ENCODE data around the gene TMEM131. TPM values are rescaled to one million over a fixed set of nuclear protein-coding genes. Genes with fewer than 3 reads are reported as not detected.
"Not testable (repeated sequence)": the region's sequence is repeated elsewhere in the genome, so short reads cannot be mapped to it uniquely, and the experiment has no call there.

TMEM131 gene
- total and polyA plus RNA-seq, 10 of the 15 experiments (the other 5 are each of a cell fraction or from before 2014, with no cell fraction given) = 6.0 to 48.2 (median 23.2) TPM

DNA sequence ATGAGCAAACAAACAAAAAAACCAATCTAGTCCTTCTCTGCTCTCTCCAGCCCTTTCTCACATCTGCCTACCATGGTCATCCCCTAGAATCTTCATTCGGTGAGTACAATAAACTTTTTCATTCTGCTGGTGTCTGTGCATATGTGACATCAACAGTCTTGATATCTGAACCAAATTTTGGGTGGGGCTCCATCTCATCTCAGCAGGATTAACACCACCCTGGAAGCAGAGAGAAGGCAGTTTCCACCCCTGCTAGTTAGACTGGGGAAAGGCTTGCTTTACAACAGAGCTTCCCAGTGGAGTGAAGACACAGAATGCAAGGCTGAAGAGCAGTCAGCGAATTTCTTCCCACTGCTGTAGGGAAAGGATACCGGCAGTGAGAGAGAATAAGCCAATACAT, 116.9 kb downstream of the TMEM131 start (continued):
- TF ChIP-seq, protein P1, sequence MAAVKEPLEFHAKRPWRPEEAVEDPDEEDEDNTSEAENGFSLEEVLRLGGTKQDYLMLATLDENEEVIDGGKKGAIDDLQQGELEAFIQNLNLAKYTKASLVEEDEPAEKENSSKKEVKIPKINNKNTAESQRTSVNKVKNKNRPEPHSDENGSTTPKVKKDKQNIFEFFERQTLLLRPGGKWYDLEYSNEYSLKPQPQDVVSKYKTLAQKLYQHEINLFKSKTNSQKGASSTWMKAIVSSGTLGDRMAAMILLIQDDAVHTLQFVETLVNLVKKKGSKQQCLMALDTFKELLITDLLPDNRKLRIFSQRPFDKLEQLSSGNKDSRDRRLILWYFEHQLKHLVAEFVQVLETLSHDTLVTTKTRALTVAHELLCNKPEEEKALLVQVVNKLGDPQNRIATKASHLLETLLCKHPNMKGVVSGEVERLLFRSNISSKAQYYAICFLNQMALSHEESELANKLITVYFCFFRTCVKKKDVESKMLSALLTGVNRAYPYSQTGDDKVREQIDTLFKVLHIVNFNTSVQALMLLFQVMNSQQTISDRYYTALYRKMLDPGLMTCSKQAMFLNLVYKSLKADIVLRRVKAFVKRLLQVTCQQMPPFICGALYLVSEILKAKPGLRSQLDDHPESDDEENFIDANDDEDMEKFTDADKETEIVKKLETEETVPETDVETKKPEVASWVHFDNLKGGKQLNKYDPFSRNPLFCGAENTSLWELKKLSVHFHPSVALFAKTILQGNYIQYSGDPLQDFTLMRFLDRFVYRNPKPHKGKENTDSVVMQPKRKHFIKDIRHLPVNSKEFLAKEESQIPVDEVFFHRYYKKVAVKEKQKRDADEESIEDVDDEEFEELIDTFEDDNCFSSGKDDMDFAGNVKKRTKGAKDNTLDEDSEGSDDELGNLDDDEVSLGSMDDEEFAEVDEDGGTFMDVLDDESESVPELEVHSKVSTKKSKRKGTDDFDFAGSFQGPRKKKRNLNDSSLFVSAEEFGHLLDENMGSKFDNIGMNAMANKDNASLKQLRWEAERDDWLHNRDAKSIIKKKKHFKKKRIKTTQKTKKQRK (IDR thresholded peaks at IDR 0.05; ENCODE audit: low read depth, low read length) = no peak
- TF ChIP-seq SUZ12 (IDR thresholded peaks at IDR 0.05; ENCODE audit: unreplicated experiment) (no peak), TAF1 (IDR thresholded peaks at IDR 0.05; ENCODE audit: borderline replicate concordance, low read depth, low read length) (no peak), ASH2L (IDR thresholded peaks at IDR 0.05; ENCODE audit: borderline replicate concordance, low read depth) (no peak), HDAC6 (IDR thresholded peaks at IDR 0.05; ENCODE audit: unreplicated experiment) (no peak), EGR1 (IDR thresholded peaks at IDR 0.05; ENCODE audit: borderline replicate concordance in 1 of 2, low read depth in 2 of 2, low read length in 2 of 2) (no peak), POU2F2 (IDR thresholded peaks at IDR 0.05; ENCODE audit: borderline replicate concordance, low read depth, low read length) (no peak), KAT2A (conservative IDR thresholded peaks at IDR 0.05; ENCODE audit: control insufficient read depth, low read depth, low read length) (no peak)
- TF ChIP-seq, protein P2, sequence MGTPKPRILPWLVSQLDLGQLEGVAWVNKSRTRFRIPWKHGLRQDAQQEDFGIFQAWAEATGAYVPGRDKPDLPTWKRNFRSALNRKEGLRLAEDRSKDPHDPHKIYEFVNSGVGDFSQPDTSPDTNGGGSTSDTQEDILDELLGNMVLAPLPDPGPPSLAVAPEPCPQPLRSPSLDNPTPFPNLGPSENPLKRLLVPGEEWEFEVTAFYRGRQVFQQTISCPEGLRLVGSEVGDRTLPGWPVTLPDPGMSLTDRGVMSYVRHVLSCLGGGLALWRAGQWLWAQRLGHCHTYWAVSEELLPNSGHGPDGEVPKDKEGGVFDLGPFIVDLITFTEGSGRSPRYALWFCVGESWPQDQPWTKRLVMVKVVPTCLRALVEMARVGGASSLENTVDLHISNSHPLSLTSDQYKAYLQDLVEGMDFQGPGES (IDR thresholded peaks at IDR 0.05) = no peak
- TF ChIP-seq, protein P3, sequence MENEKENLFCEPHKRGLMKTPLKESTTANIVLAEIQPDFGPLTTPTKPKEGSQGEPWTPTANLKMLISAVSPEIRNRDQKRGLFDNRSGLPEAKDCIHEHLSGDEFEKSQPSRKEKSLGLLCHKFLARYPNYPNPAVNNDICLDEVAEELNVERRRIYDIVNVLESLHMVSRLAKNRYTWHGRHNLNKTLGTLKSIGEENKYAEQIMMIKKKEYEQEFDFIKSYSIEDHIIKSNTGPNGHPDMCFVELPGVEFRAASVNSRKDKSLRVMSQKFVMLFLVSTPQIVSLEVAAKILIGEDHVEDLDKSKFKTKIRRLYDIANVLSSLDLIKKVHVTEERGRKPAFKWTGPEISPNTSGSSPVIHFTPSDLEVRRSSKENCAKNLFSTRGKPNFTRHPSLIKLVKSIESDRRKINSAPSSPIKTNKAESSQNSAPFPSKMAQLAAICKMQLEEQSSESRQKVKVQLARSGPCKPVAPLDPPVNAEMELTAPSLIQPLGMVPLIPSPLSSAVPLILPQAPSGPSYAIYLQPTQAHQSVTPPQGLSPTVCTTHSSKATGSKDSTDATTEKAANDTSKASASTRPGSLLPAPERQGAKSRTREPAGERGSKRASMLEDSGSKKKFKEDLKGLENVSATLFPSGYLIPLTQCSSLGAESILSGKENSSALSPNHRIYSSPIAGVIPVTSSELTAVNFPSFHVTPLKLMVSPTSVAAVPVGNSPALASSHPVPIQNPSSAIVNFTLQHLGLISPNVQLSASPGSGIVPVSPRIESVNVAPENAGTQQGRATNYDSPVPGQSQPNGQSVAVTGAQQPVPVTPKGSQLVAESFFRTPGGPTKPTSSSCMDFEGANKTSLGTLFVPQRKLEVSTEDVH (IDR thresholded peaks at IDR 0.05; ENCODE audit: low read depth, partially characterized antibody) = no peak

DNA sequence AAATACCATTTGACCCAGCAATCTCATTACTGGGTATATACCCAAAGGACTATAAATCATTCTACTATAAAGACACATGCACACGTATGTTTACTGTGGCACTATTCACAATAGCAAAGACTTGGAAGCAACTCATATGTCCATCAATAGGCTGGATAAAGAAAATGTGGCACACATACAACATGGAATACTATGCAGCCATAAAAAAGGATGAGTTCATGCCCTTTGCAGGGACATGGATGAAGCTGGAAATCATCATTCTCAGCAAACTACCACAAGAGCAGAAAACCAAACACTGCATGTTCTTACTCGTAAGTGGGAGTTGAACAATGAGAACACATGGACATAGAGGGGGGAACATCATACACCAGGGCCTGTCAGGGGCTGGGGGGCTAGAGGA, 117.4 kb downstream of the TMEM131 start:
- H4K20me1 ChIP-seq (ENCODE audit: control insufficient read depth, insufficient read depth); H3K36me3 ChIP-seq (ENCODE audit: control insufficient read depth in 2 of 2, insufficient read depth in 2 of 2, low read length in 1 of 2); intact Hi-C loops (cut with micrococcal nuclease; ENCODE audit: unreplicated experiment); H3K9me3 ChIP-seq (replicated peaks; ENCODE audit: control insufficient read depth, insufficient read depth, low read length); H3K27me3 ChIP-seq (replicated peaks in 1 of 2; ENCODE audit: control insufficient read depth in 2 of 2, insufficient read depth in 2 of 2, low read length in 1 of 2); DNase-seq (ENCODE audit: low read depth, low spot score); POLR2A ChIA-PET; H3K9ac ChIP-seq (ENCODE audit: control insufficient read depth, insufficient read depth, low read length); H3K4me1 ChIP-seq (ENCODE audit: control insufficient read depth, insufficient read depth, low read length); in situ Hi-C loops (cut with MboI); FAIRE-seq; H2AFZ ChIP-seq (ENCODE audit: control insufficient read depth, low read depth, low read length); CTCF ChIA-PET; ATAC-seq; H3K27ac ChIP-seq (ENCODE audit: control insufficient read depth, insufficient read depth); BruUV-seq (replicated peaks); RAD21 ChIA-PET (ENCODE audit: unreplicated experiment); H3K79me2 ChIP-seq (ENCODE audit: control insufficient read depth, insufficient read depth, low read length); SMC1A ChIA-PET (ENCODE audit: uncharacterized antibody, unreplicated experiment); H3K4me3 ChIP-seq; H3K4me2 ChIP-seq (ENCODE audit: control insufficient read depth, insufficient read depth): not testable (repeated sequence)
- WGBS (ENCODE audit: insufficient coverage, insufficient replicate concordance, low lambda C conversion rate, missing lambda C conversion rate) = 92% methylated on average over 2 of the region's 2 CpGs

All from GM12878 (cell line).